Activated T-cell treated with anti-CD3 and anti-CD28 coated beads for 48 hours (primary cell): ENCODE measurements around the gene SCN1B.
"Not testable (repeated sequence)": the region's sequence is repeated elsewhere in the genome, so short reads cannot be mapped to it uniquely, and the experiment has no call there.

Source experiments
- DNase-seq: peaks from one replicate; pipeline ENCODE4 v3.0.0-alpha.2; 2020; ENCODE audit warnings: low read depth

SCN1B gene

DNA sequence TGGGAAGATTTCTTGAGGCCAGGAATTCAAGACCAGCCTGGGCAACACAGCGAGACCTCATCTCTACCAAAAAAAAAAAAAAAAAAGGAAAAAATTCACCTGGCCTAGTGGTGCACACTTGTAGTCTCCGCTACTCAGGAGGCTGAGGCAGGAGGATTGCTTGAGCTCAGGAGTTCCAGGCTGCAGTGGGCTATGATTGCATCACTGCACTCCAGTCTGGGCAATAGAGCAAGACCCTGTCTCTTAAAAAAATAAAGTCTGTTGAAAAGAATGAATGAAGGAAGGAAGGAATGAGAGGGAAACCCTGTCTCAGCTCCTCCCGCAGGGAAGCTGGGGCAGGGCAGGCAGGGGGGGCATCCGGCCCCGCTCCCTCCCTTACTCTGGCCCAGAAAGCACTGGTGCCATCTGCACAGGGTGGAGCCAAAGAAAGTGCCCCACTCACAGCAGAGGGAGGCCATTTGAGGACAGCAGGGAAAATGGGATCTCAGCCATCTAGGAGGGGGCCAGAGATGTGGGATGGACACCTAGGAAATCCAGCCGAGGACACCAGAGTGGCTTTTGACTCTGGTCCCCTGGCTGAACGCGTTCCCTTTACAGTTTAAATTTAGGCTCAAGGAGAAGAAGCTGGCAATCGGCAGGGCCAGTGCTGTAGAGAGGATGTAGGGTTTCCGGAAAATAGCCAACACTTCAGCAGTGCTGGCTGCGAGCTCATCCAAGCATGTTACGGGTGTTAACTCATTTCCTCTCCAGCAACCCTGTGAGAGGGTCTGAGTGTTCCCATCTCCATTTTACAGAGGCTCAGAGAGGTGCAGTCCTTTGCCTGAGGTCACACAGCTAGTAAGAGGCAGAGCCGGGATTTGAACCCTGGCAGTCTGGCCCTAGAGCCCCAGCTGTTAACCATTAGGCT is 7.7 kb downstream of the SCN1B start:
- no peak for DNase-seq

DNA sequence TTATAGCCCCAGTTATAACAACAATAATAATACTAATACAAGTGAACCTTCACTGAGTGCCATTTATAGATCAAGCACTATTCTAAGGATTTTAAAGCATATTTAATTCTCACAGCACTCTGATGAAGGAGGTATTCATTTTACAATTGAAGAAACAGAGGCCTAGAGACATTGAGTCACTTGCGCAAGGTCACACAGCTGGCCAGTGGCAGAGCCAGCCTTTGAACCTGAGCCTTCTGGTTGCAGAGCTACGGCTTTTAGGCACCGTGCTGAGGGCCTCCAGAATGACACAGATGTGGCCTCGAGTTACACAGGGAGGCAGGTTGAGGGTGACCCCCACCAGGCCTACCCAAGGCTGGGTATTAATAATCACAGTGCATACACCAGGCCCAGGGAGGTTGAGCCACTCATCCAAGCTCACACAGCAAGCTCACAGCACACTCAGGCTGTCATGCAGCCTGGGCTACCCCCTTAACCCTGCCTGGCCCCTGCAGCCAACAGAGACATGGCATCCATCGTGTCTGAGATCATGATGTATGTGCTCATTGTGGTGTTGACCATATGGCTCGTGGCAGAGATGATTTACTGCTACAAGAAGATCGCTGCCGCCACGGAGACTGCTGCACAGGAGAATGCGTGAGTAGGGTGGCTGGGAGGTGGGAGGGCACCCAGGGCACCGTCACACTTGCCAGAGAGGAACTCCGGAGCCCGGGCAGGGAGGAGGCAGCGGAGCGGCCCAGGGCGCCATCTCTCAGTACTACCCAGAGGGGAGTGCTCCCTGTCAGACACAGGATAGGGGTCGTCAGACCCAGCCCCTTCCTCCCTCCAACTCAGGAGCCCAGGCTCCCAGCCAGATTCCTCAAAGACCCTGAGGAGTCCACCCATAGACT is 8.6 kb downstream of the SCN1B start:
- DNase-seq, result no peak

DNA sequence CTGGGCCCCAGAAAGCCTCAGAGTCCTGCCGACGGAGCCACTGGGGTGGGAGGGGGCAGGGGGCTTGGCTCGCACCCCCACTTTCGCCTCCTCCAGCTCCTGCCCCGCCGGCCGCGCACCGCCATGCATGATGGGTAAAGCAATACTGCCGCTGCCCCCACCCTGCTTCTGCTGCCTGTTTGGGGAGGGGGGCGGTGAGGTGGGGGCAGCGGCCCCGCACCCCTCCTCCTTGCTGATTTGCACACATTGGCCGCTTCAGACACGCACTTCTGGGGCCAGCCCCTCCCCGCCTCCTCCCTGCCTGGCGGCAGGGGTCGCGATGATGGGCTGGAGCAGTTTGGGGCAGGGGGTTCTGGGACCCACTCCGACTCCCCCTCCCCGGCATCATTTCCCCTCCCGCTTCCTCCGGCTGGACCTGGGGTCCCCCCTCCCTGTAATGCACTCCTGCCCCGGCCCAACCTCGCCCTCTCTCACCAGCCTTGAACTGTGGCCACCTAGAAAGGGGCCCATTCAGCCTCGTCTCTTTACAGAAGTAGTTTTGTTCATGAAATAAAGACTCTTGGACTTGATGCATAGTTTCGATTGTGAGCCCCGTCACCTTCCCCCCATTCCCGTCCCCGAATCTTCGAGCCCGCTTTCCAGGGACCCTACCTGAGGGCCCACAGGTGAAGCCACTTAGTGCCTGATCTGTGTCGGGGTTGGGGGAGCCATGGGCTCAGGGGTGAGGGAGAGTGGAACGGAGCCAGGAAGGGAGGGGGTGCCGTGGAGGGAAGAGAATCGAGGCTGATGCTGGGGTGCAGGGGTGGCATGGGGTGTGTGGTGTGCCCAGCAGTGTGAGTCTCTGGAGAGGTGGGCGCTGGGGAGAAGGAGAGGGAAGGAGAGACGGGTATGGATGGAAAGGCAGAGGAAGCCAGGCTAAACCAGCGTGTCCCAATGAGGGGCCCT is 9.9 kb downstream of the SCN1B start:
- DNase-seq, result no peak

DNA sequence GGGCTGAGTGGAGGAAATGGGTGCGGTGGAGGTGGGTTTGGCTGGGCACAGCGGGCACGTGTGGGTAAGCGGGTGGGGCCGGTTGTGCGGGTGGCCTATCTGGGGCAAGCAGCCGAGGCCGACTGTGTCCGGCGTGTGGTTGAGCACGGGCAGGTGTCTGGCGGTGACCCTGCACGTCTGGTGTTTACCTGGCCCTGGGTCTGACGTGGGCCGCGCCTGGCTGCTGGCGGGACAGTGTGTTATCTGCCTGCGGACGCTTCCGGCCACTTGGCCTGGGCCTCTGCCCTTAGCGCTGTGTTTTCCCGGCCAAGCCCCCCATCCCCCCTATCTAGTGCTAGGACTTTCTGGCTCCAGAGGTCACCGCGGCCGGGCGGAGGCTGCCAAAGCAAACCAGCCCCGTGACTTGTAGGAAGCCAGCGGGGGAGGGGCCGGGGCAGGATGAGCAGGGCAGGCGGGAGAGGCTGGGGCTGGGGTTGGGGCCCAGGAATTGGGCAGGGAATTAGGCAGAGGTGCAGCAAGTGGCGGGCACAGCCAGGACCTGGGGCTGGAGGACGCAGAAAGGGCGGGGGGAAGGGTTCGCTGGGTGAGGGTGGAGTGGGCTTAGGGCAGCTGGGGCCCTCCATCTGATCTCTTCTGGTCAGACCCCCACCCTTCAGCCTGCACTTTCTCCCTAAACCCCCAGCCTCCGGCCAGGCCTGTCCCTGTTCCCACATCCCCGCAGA is 10.7 kb downstream of the SCN1B start:
- no peak for DNase-seq

DNA sequence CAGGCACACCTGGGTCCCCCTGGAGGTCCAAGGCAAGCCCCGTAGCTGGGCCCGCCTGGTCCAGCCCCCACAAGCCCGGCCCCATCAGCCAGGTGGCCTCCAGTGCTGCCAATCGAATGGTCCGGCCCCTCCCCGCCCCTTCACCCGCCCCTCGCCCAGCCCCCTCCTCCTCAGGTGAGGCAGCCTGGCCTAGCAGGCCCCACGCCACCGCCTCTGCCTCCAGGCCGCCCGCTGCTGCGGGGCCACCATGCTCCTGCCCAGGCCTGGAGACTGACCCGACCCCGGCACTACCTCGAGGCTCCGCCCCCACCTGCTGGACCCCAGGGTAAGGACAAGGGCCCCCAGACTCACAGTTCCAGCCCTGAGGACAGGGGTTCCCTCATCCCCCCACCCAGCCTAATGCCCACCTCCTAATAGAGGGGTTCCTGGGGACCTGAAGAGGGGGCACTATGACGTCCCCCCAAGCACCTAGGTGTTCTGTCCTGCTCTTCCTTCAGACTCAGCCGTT is 11.3 kb downstream of the SCN1B start, which contains the start of gene HPN:
TSS of gene HPN (plus strand) at position 174 of the 508 bp plus-strand sequence. CDS start 786 bp downstream, outside the sequence.
- DNase-seq, result no peak

DNA sequence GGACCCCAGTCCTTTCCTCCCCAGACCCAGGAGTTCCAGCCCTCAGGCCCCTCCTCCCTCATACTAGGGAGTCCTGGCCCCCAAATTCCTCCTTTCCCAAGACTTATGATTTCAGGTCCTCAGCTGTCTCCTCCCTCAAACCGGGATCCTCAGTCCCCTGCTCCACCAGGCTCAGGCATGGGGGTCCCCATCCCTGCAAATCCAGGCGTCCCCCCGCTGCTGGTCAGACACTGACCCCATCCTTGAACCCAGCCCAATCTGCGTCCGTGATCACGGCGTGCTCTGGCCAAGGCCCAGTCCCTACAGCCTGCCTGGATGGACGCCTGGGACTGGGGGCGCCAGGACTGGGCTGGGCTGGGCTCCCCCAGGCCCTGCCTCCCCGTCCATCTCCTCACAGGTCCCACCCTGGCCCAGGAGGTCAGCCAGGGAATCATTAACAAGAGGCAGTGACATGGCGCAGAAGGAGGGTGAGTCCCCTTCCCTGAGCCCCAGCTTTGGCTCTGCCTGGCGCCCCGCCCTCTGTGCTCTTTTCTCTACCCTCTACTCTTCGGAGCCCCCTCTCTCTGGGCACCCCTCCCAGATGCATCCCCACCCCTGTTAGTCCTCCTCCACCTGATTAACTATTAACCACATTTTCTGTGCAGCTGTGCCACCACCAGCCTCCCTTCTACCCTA is 11.9 kb downstream of the SCN1B start:
- DNase-seq, result no peak

DNA sequence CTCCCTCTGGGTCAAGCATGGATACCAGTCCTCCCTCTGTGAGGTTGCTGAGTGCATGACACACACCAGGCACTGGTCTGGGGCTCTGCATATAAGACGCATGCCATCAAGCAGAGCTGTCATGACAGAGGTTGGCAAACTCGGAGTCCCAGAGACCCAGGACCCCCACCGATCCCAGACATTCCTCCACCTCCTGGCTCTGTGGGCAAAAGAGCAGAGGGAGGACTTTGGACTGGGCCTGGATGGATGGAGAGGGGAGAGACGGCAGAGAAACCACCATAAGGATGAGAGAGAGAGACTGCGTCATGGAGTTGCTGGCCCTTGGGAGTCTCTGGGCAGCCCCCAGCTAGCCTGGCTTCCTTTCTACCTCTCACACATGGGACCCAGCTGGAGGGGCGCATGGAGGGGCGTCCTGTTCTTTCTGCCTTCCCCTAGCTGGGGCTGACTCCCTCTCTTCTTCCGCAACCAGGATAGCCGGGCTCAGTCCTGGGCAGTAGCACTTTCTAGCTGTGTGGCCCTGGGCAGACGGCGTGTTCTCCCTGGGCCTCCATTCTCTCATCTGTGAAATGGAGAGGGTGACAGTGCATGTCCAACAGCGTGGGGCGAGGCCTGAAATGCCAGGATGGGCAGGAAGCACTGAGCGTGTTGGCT is 12.8 kb downstream of the SCN1B start:
- no peak for DNase-seq

DNA sequence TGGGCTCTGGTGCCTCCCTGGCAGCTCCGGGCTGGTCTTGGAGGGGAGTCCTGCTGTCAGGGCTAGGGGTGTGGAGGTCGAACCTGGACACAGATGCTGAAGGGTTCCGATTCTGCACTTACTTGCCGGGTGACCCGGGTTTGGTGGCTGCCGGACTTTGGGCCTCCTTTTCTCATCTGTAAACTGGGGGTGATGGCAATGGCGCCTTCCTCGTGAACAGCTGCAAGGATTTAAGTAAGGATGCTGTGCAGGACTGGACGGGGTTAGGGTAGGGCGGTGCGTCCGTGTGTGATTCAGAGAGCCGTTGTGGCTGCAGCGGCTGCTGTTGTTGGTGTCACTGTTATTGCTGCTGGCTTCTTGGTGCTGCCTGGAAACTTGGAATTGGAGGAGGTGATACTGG is 13.6 kb downstream of the SCN1B start:
- no peak for DNase-seq

DNA sequence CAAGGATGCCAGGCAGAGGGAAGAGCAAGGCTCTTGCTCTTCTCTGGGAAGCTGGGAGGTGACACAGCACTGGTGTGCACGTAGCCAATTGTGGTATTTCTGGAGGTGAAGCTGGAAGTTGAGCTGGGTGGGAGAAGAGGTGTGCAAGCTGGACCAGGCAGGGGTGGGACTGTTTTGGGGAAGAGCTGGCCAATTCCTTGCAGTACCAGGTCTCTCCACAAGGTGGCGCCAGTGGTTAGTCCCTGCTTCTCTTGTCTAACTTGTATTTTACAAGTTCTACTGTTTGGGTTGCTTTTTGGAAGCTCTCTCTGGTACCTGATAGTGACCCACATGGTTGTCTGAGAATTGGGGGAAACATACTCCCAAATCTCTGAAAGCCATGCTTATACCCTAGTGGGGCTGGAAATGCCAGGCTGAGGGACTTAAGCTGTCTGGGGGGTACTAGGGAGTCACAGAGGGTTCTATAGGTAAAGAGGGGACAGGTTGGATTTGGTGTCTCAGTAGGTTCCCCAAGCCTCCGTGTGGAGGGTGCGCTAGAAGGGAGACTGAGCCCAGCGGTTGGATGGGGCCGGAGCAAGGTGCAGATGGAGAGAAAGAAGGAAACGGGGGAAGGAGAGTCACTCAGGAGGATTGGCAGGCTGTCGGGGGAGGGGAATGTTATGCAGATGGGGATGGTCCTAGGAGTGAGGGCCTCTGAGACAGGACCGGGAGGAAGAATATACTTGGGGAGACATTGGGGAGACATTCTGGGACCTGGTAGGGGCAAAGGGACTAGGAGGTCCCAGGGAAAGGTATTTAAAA is 14.2 kb downstream of the SCN1B start:
- DNase-seq, result peak; percentile 56

DNA sequence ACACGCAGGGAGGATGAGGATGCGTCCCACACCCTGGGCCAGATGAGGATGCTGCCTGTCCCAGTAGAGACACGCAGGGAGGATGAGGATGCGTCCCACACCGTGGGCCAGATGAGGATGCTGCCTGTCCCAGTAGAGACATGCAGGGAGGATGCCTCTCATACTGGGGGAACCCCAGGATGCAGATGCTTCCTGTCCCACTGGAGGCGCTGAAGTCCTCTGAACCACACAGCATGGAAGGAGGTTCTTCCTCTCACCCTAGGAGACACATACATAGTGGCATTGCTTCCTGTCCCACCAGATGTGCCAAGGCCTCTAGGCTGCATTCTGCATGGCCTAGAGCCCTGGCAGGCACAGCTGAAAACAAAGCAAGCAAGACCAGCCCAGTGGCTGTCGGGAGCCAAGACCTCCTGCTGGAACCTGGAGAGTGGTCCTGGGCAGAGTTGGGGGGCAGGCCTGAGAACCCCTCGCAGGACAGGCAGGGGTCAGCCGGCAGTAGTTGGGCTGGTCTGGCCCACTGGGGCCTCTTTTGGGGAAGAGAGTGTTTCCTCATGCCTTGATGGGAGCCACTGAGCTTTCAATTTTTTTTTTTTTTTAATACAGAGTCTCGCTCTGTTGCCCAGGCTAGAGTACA is 15.5 kb downstream of the SCN1B start:
- DNase-seq, result no peak

DNA sequence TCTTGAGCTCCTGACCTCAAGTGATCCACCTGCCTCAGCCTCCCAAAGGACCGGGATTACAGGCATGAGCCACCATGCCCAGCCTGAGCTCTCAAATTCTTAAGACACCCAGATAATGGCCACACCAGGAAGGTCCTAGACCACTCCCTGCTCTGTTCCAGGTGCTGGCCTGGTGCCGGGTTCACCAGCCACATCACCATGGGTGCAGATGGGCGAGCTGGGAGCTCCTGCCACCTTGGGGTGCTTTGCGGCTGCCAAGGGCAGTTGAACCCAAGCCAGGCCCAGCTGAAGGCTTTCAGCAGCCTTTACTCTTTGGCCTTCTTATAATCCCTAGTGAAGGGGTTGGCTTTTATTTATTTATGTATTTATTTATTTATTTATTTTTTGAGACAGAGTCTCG is 16.2 kb downstream of the SCN1B start:
- DNase-seq, result no peak

DNA sequence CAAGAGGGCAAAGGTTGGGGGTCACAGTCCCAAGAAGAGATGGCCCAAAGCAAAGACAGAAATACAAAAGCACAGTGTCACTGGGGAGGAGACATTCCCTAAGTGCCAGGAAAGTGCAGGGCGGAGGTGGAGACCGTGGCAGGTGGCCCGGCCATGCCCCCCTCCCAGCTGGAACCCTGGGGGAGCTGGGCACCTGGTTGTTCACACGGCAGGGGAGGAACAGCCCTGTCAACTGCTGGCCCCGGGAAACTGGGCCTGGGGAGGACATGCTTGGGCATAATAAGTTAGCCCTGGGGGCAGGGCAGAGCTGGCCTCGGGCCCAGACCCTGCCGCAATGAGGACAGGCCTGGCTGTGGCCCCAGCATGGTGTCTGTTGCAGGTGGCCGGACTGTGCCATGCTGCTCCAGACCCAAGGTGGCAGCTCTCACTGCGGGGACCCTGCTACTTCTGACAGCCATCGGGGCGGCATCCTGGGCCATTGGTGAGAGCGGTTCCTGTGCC is 18.7 kb downstream of the SCN1B start:
- DNase-seq, result no peak

DNA sequence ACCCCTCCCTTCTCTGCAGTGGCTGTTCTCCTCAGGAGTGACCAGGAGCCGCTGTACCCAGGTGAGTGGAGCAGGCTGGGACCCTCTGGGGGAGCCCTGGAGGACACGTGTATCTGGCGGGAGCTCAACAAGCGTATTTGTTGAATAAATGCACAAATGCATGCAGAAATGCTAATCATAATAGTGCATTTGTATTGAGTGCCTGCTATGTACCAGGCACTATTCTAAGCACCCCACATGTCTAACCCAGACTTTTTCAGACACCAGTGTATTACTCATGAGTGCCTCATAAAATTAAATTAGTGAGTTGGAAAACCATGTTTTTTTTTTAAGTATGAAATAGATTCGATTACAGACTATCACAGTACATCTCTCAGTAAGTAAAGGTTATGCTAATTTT is 19.2 kb downstream of the SCN1B start:
- DNase-seq, result no peak

DNA sequence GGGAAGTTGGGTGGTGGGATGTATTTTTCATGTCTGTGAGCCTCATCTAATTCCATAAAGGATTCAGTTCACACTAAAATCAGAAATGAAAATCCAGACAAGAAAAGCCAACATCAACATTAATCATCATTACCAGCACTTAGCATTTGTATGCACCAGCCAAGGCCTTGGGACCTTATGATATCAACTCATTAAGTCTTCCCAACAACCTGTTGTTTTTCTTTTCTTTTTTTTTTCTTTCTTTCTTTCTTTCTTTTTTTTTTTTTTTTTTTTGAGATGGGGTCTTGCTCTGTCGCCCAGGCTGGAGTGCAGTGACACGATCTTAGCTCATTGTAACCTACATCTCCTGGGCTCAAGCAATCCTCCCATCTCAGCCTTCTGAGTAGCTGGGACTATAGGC is 20.4 kb downstream of the SCN1B start:
- not testable (repeated sequence) for DNase-seq

DNA sequence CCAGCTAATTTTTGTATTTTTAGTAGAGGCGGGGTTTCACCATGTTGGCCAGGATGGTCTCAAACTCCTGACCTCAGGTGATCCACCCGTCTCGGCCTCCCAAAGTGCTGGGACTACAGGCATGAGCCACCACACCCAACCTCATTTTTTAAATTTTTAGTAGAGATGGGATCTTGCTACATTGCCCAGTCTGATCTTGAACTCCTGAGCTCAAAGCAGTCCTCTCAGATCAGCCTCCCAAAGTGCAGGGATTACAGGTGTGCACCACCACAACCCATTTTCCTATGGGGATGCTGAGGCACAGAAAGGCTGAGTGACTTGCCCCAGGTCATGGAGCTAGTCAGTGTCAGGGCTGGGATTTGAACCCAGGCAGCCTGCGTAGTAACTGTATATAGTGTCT is 21.0 kb downstream of the SCN1B start:
- not testable (repeated sequence) for DNase-seq

DNA sequence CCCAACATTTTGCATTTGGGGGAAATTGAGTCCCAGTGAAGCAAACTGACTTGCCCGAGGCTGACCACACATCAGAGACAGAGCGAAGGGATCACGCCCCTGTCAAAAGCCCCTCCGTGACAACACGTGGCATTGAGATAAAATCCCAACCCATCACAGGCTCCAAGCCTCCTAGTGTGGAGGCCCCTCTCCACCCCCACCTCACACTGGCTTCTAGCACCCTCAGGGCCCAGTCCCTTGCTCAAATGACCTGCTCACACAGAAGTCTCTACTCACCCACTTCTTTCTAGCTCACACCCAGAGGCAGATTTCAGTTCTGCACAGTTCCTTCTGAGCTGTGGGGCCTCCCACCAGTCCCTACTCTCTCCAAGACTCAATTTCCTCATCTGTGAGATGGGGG is 21.5 kb downstream of the SCN1B start:
- DNase-seq, result no peak

DNA sequence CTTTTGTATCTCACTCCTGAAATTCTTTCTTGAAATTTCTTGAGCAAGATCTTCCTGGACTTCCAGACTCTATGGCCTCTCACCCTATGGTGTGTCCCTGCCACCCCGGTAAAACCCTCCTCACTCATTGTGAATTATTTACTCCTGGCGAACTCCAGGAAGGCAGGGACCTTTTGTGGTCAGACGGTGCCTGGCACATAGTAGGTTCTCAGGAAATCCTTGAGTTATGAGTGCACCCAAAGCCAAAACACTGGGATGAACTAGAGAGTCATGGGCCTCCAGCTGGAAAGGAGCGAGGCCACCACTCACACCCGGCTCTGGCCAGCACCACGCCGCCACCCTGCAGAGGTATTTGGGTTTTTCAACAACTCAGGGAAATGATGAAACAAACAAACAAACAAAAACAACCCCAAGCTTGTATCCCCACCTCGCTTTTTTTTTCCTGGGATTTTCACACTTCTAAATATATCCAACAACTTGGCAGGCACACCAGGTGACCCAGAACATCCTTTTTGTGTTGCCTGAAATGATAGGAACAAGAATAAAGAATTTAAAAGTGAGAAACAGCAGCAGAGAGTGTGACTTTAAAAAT is 22.4 kb downstream of the SCN1B start:
- DNase-seq, result no peak
